Right lobe of liver (tissue), 4 donors: ENCODE measurements around the gene CRACDL.

Source experiments
- CTCF ChIP-seq, 4 donors: fragments of 200-600 bp in 3 of 4; fragments of 450-650 bp in 1 of 4; IDR thresholded peaks; one replicate each; pipeline versions ENCODE4 v1.5.1 to v1.8.0; 2016 to 2022; ENCODE audit warnings: antibody characterized with exemption in 4 of 4, mild to moderate bottlenecking in 2 of 4
- POLR2A ChIP-seq: fragments of 450-650 bp; IDR thresholded peaks from one replicate; pipeline ENCODE4 v1.6.1; 2017; ENCODE audit warnings: antibody characterized with exemption, mild to moderate bottlenecking
- donor health status: DM: no; HTN: no; CAD: no.
- donor health status: DM: no; HTN: no; CAD: no.
- donor health status: DM: no; HTN: yes; CAD: no.

- TF ChIP-seq CTCF (IDR thresholded peaks at IDR 0.05) (no peak), POLR2A (no peak)
These were observed 81.3 kb downstream of the CRACDL start for GRCh38 chr2:98854682-98855081.
